H1 (cell line): ENCODE measurements around the gene INA. TPM values are rescaled to one million over a fixed set of nuclear protein-coding genes. Genes with fewer than 3 reads are reported as not detected.
A peak's percentile ranks its signal among the peaks of the same experiment; 100 is the strongest.

Source experiments
- CTCF ChIA-PET: fragments of 300-600 bp; sonication (Branson Sonifier 250); formaldehyde crosslinking; loops from one replicate; lab custom pipeline; 2021; ENCODE audit not compliant: partially characterized antibody; lab: Charles Lee
- POLR2A ChIA-PET: fragments of 300-600 bp; sonication (Branson Sonifier 250); formaldehyde crosslinking; loops from one replicate; lab custom pipeline; 2021; ENCODE audit warnings: inconsistent platforms; ENCODE audit not compliant: partially characterized antibody; lab: Charles Lee
- DNase-seq, 2 experiments: peaks; one replicate each; pipeline versions ENCODE4 v3.0.0 to v3.0.0-alpha.2; 2010 to 2022; ENCODE audit warnings: low spot score in 2 of 2, low read depth in 1 of 2, mixed read lengths in 1 of 2
- FAIRE-seq: peaks from 2 replicates; lab custom pipeline; 2011; peaks lifted over from hg19 to GRCh38; lab: Jason Lieb, UNC
- H2AFZ ChIP-seq: 2 replicates; pipeline ENCODE4 v1.8.1; 2012; ENCODE audit warnings: low read length, inconsistent platforms
- H2AK5ac ChIP-seq: 2 replicates; pipeline ENCODE4 v1.6.1; 2013; ENCODE audit warnings: low read depth, low read length
- H2BK120ac ChIP-seq: replicated peaks from 2 replicates; pipeline ENCODE3; 2013; ENCODE audit warnings: low read depth, low read length, inconsistent platforms
- H2BK12ac ChIP-seq: 2 replicates; pipeline ENCODE4 v1.6.1; 2013; ENCODE audit warnings: low read depth, low read length
- H2BK15ac ChIP-seq: 2 replicates; pipeline ENCODE4 v1.6.1; 2013; ENCODE audit warnings: low read length
- H2BK20ac ChIP-seq: 2 replicates; pipeline ENCODE4 v1.6.1; 2013; ENCODE audit warnings: low read length
- H2BK5ac ChIP-seq: 2 replicates; pipeline ENCODE4 v1.6.1; 2013; ENCODE audit warnings: low read depth, low read length
- H3K14ac ChIP-seq: 2 replicates; pipeline ENCODE4 v1.6.1; 2013; ENCODE audit warnings: inconsistent platforms; ENCODE audit not compliant: insufficient read length
- H3K18ac ChIP-seq: 2 replicates; pipeline ENCODE4 v1.6.1; 2013; ENCODE audit warnings: low read length; ENCODE audit errors: extremely low read depth
- H3K23ac ChIP-seq: 2 replicates; pipeline ENCODE4 v1.6.1; 2013; ENCODE audit warnings: inconsistent platforms; ENCODE audit not compliant: insufficient read length
- H3K23me2 ChIP-seq: 2 replicates; pipeline ENCODE4 v1.6.1; 2013; ENCODE audit warnings: low read depth, low read length
- H3K27ac ChIP-seq: 2 replicates; pipeline ENCODE4 v1.6.1; 2011; ENCODE audit warnings: low read depth, low read length, inconsistent platforms
- H3K27me3 ChIP-seq, 4 experiments: replicated peaks in 1 of 4; 1 replicate in 1 of 4; 2 replicates in 3 of 4; pipeline versions ENCODE4 v1.6.1 to v1.8.1; 2011 to 2013; ENCODE audit warnings: low read length in 3 of 4, mild to moderate bottlenecking in 3 of 4, inconsistent platforms in 2 of 4, mixed read lengths in 2 of 4, moderate library complexity in 1 of 4; ENCODE audit not compliant: control insufficient read depth in 3 of 4, insufficient read depth in 3 of 4; ENCODE audit errors: extremely low read depth in 1 of 4
- H3K36me3 ChIP-seq, 4 experiments: 2 replicates each; pipeline versions ENCODE4 v1.6.1 to v1.8.1; 2011 to 2013; ENCODE audit warnings: mild to moderate bottlenecking in 4 of 4, low read length in 3 of 4, moderate library complexity in 2 of 4, control low read depth in 1 of 4, inconsistent platforms in 1 of 4; ENCODE audit not compliant: insufficient read depth in 4 of 4, control insufficient read depth in 2 of 4
- H3K4ac ChIP-seq: replicated peaks from 2 replicates; pipeline ENCODE3; 2013; ENCODE audit warnings: low read length, low read depth, mixed read lengths, inconsistent platforms; ENCODE audit not compliant: insufficient read length
- H3K4me1 ChIP-seq, 4 experiments: replicated peaks in 1 of 4; 1 replicate in 1 of 4; 2 replicates in 3 of 4; pipeline versions ENCODE4 v1.6.1 to v1.8.1; 2011 to 2013; ENCODE audit warnings: low read length in 3 of 4, inconsistent platforms in 2 of 4, mixed read lengths in 1 of 4; ENCODE audit not compliant: insufficient read depth in 4 of 4, control insufficient read depth in 3 of 4
- H3K4me2 ChIP-seq, 2 experiments: 2 replicates each; pipeline versions ENCODE4 v1.6.1 to v1.8.1; 2011 to 2013; ENCODE audit warnings: low read depth in 2 of 2, low read length in 2 of 2, control low read depth in 1 of 2, inconsistent platforms in 1 of 2, mild to moderate bottlenecking in 1 of 2; ENCODE audit not compliant: insufficient read depth in 1 of 2
- H3K4me3 ChIP-seq, 4 experiments: fragments of 200-600, 300-600 bp in 1 of 4; sonication (generic), shearing (Covaris generic), sonication (Bioruptor Twin) in 1 of 4; 2 replicates each; pipeline versions ENCODE4 v1.5.1 to v1.8.1; 2011 to 2016; ENCODE audit warnings: low read length in 4 of 4, low read depth in 3 of 4, control low read depth in 2 of 4, inconsistent platforms in 2 of 4, mild to moderate bottlenecking in 2 of 4, mixed read lengths in 1 of 4, moderate library complexity in 1 of 4; ENCODE audit not compliant: insufficient read depth in 2 of 4; ENCODE audit errors: extremely low read depth in 1 of 4
- H3K56ac ChIP-seq: replicated peaks from 2 replicates; pipeline ENCODE3; 2013; ENCODE audit warnings: low read depth, mild to moderate bottlenecking, mixed read lengths, low read length, inconsistent platforms; ENCODE audit not compliant: insufficient read length
- H3K79me1 ChIP-seq: 2 replicates; pipeline ENCODE4 v1.6.1; 2013; ENCODE audit warnings: low read depth, low read length, control low read depth
- H3K79me2 ChIP-seq, 2 experiments: 2 replicates each; pipeline versions ENCODE4 v1.6.1 to v1.8.1; 2012 to 2013; ENCODE audit warnings: low read length in 2 of 2, mild to moderate bottlenecking in 2 of 2, inconsistent platforms in 1 of 2; ENCODE audit not compliant: insufficient read depth in 2 of 2, control insufficient read depth in 1 of 2
- H3K9ac ChIP-seq, 4 experiments: replicated peaks in 1 of 4; 1 replicate in 1 of 4; 2 replicates in 3 of 4; pipeline versions ENCODE4 v1.6.1 to v1.8.1; 2011 to 2013; ENCODE audit warnings: low read depth in 3 of 4, low read length in 3 of 4, control low read depth in 2 of 4, mild to moderate bottlenecking in 2 of 4, moderate library complexity in 2 of 4, inconsistent platforms in 1 of 4; ENCODE audit errors: extremely low read depth in 1 of 4
- H3K9me3 ChIP-seq, 2 experiments: 2 replicates each; pipeline versions ENCODE4 v1.6.1 to v1.8.1; 2012 to 2013; ENCODE audit warnings: mild to moderate bottlenecking in 2 of 2, moderate library complexity in 2 of 2, control low read depth in 1 of 2, inconsistent platforms in 1 of 2, low read depth in 1 of 2, low read length in 1 of 2, mixed read lengths in 1 of 2; ENCODE audit not compliant: insufficient read depth in 2 of 2
- H4K20me1 ChIP-seq, 2 experiments: replicated peaks in 1 of 2; 2 replicates each; pipeline versions ENCODE3 to v1.8.1; 2011 to 2013; ENCODE audit warnings: inconsistent platforms in 2 of 2, low read length in 2 of 2, mild to moderate bottlenecking in 1 of 2; ENCODE audit not compliant: insufficient read depth in 2 of 2, control insufficient read depth in 1 of 2
- H4K5ac ChIP-seq: 2 replicates; pipeline ENCODE4 v1.6.1; 2013; ENCODE audit warnings: low read length, low read depth, mixed read lengths, inconsistent platforms; ENCODE audit not compliant: insufficient read length
- H4K8ac ChIP-seq: 2 replicates; pipeline ENCODE4 v1.8.0; 2013; ENCODE audit warnings: mild to moderate bottlenecking, moderate library complexity, low read length, inconsistent platforms; ENCODE audit not compliant: insufficient read depth; ENCODE audit errors: extremely low read depth
- H4K91ac ChIP-seq: replicated peaks from 2 replicates; pipeline ENCODE3; 2013; ENCODE audit warnings: low read length, mixed read lengths, inconsistent platforms; ENCODE audit not compliant: insufficient read length
- CBX5 ChIP-seq: fragments of 300-800, 300-1000 bp; sonication (generic); IDR thresholded peaks from 2 replicates; pipeline ENCODE4 v1.7.1; 2016; ENCODE audit warnings: antibody characterized with exemption, low read length, low read depth
- CBX8 ChIP-seq: fragments of 300-800, 300-1000 bp; sonication (generic); IDR thresholded peaks from 2 replicates; pipeline ENCODE4 v1.7.1; 2016; ENCODE audit warnings: low read depth, low read length, borderline replicate concordance
- EZH2 ChIP-seq: fragments of 200-600 bp; sonication (generic); IDR thresholded peaks from 2 replicates; pipeline ENCODE4 v1.7.1; 2012; ENCODE audit warnings: low read depth, mild to moderate bottlenecking, moderate library complexity, low read length, inconsistent platforms; ENCODE audit not compliant: severe bottlenecking
- HDAC6 ChIP-seq: IDR thresholded peaks from one replicate; pipeline ENCODE4 v1.7.1; 2012; ENCODE audit warnings: low read depth, mild to moderate bottlenecking, inconsistent platforms, low read length, moderate library complexity
- JUND ChIP-seq: IDR thresholded peaks from 2 replicates; pipeline ENCODE4 v1.6.1; 2011; ENCODE audit warnings: mild to moderate bottlenecking, improper control_type of control experiment, low read length
- KDM1A ChIP-seq: fragments of 200-600, 300-600 bp; sonication (generic); IDR thresholded peaks from 2 replicates; pipeline ENCODE4 v1.7.1; 2016; ENCODE audit warnings: mild to moderate bottlenecking, low read length, borderline replicate concordance
- RXRA ChIP-seq: IDR thresholded peaks from 2 replicates; pipeline ENCODE4 v1.6.1; 2011; ENCODE audit warnings: low read depth, mild to moderate bottlenecking, low read length, moderate library complexity; ENCODE audit not compliant: insufficient read depth
- SIRT6 ChIP-seq: IDR thresholded peaks from one replicate; pipeline ENCODE4 v1.7.1; 2012; ENCODE audit warnings: low read length, inconsistent platforms
- SRF ChIP-seq: IDR thresholded peaks from 2 replicates; pipeline ENCODE4 v1.6.1; 2011; ENCODE audit warnings: mild to moderate bottlenecking, low read depth, low read length, moderate library complexity
- SUZ12 ChIP-seq: fragments of 200-600 bp; sonication (generic); IDR thresholded peaks from 2 replicates; pipeline ENCODE4 v1.6.1; 2012; ENCODE audit warnings: mild to moderate bottlenecking, inconsistent platforms, low read length, moderate library complexity, mixed read lengths
- TBP ChIP-seq: IDR thresholded peaks from 2 replicates; pipeline ENCODE4 v1.6.1; 2011; ENCODE audit warnings: low read depth, low read length, improper control_type of control experiment
- TCF12 ChIP-seq: IDR thresholded peaks from 2 replicates; pipeline ENCODE4 v1.6.1; 2011; ENCODE audit warnings: low read depth, mild to moderate bottlenecking, low read length
- YY1 ChIP-seq: IDR thresholded peaks from 2 replicates; pipeline ENCODE4 v1.6.1; 2011; ENCODE audit warnings: low read depth, mild to moderate bottlenecking, low read length
- WGBS, 2 experiments: shearing (Covaris generic) in 1 of 2; methylation state at CpG; one replicate each; pipeline versions ENCODE4 v1.1.6 to v1.1.7; 2013 to 2015; ENCODE audit warnings: low lambda C conversion rate in 2 of 2, mixed read lengths in 2 of 2, inconsistent platforms in 1 of 2, low coverage in 1 of 2, missing lambda C conversion rate in 1 of 2; ENCODE audit not compliant: insufficient replicate concordance in 2 of 2, insufficient coverage in 1 of 2, insufficient read length in 1 of 2; ENCODE audit errors: extremely low coverage in 1 of 2, missing lambda C conversion rate in 1 of 2; 5-methylcytosine and 5-hydroxymethylcytosine counted together
- polyA plus RNA-seq, 7 experiments: library from polyadenylated mRNA; depleted of rRNA in 3 of 7; stranded (reverse) in 5 of 7; unstranded in 2 of 7; fragments of >200 nt in 5 of 7; fragments of 200-250 nt in 2 of 7; gene quantifications; 1 replicate in 5 of 7; 2 replicates in 1 of 7; 4 replicates in 1 of 7; pipeline versions ENCODE4 v1.2.1 to v1.2.3, GENCODE V29; 2011 to 2013; ENCODE audit warnings: missing spikeins in 2 of 7, mixed read lengths in 2 of 7
- total RNA-seq: library from RNA; stranded (reverse); fragmentation: NEBNext Ultra II Directional; extraction: Animal tissue kit (Norgen Biotek cat#: 25700); gene quantifications from 2 replicates; pipeline ENCODE4 v1.2.1, GENCODE V29; 2021
- TF ChIP-seq, protein P1 (sequence below): IDR thresholded peaks from 2 replicates; pipeline ENCODE4 v1.6.1; 2012; ENCODE audit warnings: inconsistent platforms

The INA gene
- total and polyA plus RNA-seq, 2 of the 8 experiments (the other 6 are each of a cell fraction or from before 2014, with no cell fraction given) = 17.1 to 18.1 TPM

DNA sequence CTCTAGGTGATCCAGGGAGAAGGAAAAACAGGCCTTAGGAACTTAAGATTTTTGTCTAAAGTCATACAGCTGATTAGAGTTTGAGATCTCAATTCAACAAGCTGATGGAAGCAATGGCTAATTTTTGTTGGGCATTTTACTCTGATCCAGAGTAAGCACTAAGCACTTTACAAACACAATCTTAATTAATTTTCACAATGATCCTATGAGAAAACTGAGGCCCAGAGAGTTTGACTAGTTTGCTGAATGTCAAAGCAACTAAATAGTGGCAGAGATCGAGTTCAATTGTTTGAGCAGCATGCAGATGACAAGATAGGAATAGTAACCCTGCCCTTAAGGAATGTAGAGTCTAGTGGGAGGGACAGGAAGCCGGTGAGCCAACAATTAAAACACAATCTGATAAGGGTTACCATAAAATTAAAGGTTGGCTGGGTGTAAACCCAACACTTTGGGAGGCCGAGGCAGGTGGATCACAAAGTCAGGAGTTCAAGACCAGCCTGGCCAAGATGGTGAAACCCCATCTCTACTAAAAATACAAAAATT is 44.7 kb upstream of the INA start:
- WGBS, 2 experiments = 82% methylated on average over 3 of the region's 3 CpGs; no CpG with 5 or more reads in 1 of the 2 experiments
- H3K36me3 ChIP-seq = no peaks in the 10 kb centered on the region
- H3K9ac ChIP-seq = no peak overlapping the region
- H3K4me2 ChIP-seq = peak overlapping the region; percentile 0 to 4; a peak in 1 of 4 replicates
- H3K23me2 ChIP-seq = no peaks in the 10 kb centered on the region
- H3K79me1 ChIP-seq = no peaks in the 10 kb centered on the region
- peak overlapping the region; percentile 3 for H2BK120ac ChIP-seq
- peak overlapping the region; percentile 70 for H2AK5ac ChIP-seq
- FAIRE-seq (no peak), DNase-seq (no peak)
- no peaks in the 10 kb centered on the region for H3K9me3 ChIP-seq
- H2BK15ac ChIP-seq = no peak overlapping the region
- no peak overlapping the region for H3K56ac ChIP-seq
- POLR2A ChIA-PET = interaction anchor here (0.7 to 2.3 kb wide), 5 partner anchors 9 to 68 kb away, joined by 3 to 25 read pairs (median 6); partner anchors contain the start of gene NT5C2
- no peaks in the 10 kb centered on the region for H3K79me2 ChIP-seq
- no peak overlapping the region for H4K5ac ChIP-seq
- no peaks in the 10 kb centered on the region for H4K20me1 ChIP-seq
- peak overlapping the region; percentile 75; the same call in 1 of the 2 replicates for H2BK20ac ChIP-seq
- peak overlapping the region; percentile 90 for H2BK12ac ChIP-seq
- no peak overlapping the region for H3K4ac ChIP-seq
- H3K18ac ChIP-seq = no peak overlapping the region
- H2BK5ac ChIP-seq = peak overlapping the region; percentile 95
- no peak overlapping the region for H4K91ac ChIP-seq
- H3K4me3 ChIP-seq = no peak overlapping the region
- no peak overlapping the region for H2AFZ ChIP-seq
- CTCF ChIA-PET = interaction anchor here (1.4 to 2.4 kb wide), 4 partner anchors 10 to 40 kb away, joined by 3 to 15 read pairs (median 6); no protein-coding TSS in a partner anchor
- no peak overlapping the region for H3K14ac ChIP-seq
- no peak overlapping the region for H3K23ac ChIP-seq
- peaks cover 0 to 18% (median 2%) of the 10 kb centered on the region in 4 experiments; a peak in 3 of 7 replicates for H3K4me1 ChIP-seq
- no peak overlapping the region for H4K8ac ChIP-seq
- 0 out of 2 replicates have a peak overlapping the region, but pooled peaks have one; percentile 1 for H3K27ac ChIP-seq
- no peaks in the 10 kb centered on the region; a peak in 1 of 7 replicates for H3K27me3 ChIP-seq
- TF ChIP-seq RXRA (no peak), CBX5 (no peak), HDAC6 (no peak), EZH2 (no peak), JUND (no peak), SRF (no peak), TBP (no peak), SUZ12 (no peak), TCF12 (no peak), SIRT6 (no peak), YY1 (no peak), CBX8 (no peak), KDM1A (no peak)
- TF ChIP-seq, protein P1, sequence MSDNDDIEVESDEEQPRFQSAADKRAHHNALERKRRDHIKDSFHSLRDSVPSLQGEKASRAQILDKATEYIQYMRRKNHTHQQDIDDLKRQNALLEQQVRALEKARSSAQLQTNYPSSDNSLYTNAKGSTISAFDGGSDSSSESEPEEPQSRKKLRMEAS = no peak
